OCI-LY1 (cell line): ENCODE results near the gene ABCA7.

Source experiments
- CTCF ChIP-seq: fragments of 200-600 bp; sonication (generic), shearing (Covaris generic); IDR thresholded peaks from 2 replicates; pipeline ENCODE4 v1.5.1; 2017; ENCODE audit warnings: mild to moderate bottlenecking, antibody characterized with exemption, low read length, moderate library complexity, mixed read lengths
- EZH2 ChIP-seq: fragments of 200-600 bp; sonication (generic), shearing (Covaris generic); IDR thresholded peaks from 2 replicates; pipeline ENCODE4 v1.8.0; 2017; ENCODE audit warnings: borderline replicate concordance, mixed run types, mild to moderate bottlenecking, antibody characterized with exemption, low read length, moderate library complexity, mixed read lengths

- no peak for TF ChIP-seq CTCF
- TF ChIP-seq EZH2, result no peak
Observed at GRCh38 chr19:1074544-1075283, 34.8 kb downstream of the ABCA7 start.
